HG02642 (cell line): ENCODE data around the gene CORO2B.
"Not testable (repeated sequence)": the region's sequence is repeated elsewhere in the genome, so short reads cannot be mapped to it uniquely, and the experiment has no call there.

Experiments
- ATAC-seq: cut with Tn5 transposase; IDR thresholded peaks from one replicate; pipeline ENCODE4 v1.9.1; 2021; ENCODE audit warnings: mild to moderate bottlenecking; ENCODE audit not compliant: unreplicated experiment, poor library complexity

CORO2B gene

DNA sequence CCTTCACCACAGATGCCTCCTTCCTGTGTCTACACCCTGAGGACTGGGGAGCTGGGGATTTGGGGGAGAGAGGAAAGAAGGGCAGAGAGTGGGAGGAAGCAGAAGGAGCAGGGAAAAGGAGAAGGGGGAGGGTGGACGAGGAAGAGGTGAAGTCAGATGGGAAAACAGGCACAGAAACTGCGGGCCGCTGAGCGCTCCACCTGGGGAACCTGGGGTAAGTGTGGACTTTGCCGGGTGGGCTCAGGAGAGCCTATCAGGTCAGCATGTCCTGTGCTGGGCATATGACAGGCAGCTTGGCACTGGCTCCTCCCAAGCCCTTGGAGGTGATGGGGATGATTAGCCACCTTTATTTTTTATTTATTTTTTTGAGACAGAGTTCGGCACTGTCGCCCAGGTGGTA lies 62.6 kb downstream of the CORO2B start:
- no peak for ATAC-seq

- ATAC-seq, result no peak
Measured at GRCh38 chr15:68642491-68642845, 63.7 kb downstream of the CORO2B start.

DNA sequence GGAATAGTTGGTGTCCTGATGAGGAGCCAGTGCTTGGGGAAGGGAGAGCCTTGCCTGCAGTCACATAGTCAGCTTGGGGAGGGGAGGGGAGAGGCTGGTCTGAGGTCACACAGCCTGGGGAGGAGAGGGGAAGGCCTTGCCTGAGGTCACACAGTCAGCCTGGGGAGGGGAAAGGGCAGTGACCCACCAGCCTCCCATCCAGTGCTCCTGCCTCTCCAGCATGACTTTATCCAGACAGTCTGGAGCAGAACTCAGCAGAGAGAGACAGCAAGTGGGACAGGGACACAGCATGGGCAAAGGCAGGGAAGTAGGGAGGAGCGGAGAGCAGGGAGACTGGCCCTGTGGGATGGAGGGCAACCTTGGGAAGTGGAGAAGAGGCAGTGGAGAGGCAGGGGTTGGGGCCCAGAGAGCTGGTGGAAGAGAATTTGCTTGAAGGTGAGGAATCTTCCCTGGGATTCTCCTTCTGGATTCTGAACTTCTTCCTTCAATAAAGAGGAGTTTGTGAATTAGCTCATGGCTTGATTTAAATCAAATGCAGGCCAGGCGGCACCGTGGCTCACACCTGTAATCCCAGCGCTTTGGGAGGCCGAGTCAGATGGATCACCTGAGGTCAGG lies 64.5 kb downstream of the CORO2B start:
- no peak for ATAC-seq

- no peak for ATAC-seq
Measured at GRCh38 chr15:68644083-68644904, 65.5 kb downstream of the CORO2B start.

GRCh38 chr15:68644996-68645395 lies 66.2 kb downstream of the CORO2B start:
- ATAC-seq, result no peak

DNA sequence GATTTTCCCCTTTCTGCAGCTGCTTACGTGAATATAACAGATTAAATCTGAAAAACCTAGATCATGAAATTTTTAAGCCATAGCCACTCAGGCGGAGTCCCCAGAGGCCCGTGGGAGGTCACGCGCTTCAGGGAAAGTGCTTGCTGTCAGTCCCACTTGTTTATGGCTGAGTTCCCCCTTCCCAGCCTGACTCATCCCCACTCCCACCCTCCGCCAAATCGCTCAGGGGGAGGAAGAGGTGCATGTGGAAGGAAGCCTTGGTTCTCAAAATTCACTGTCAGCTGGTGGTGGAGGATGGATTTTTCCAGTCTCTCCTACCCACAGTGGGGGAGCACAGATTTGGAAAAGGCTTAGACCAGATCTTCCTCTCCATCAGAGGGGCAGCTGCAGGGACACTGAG lies 67.4 kb downstream of the CORO2B start:
- ATAC-seq, result no peak

- ATAC-seq, result no peak
Measured at GRCh38 chr15:68646696-68647095, 67.9 kb downstream of the CORO2B start.

GRCh38 chr15:68647361-68647760 lies 68.6 kb downstream of the CORO2B start:
- ATAC-seq, result not testable (repeated sequence)

DNA sequence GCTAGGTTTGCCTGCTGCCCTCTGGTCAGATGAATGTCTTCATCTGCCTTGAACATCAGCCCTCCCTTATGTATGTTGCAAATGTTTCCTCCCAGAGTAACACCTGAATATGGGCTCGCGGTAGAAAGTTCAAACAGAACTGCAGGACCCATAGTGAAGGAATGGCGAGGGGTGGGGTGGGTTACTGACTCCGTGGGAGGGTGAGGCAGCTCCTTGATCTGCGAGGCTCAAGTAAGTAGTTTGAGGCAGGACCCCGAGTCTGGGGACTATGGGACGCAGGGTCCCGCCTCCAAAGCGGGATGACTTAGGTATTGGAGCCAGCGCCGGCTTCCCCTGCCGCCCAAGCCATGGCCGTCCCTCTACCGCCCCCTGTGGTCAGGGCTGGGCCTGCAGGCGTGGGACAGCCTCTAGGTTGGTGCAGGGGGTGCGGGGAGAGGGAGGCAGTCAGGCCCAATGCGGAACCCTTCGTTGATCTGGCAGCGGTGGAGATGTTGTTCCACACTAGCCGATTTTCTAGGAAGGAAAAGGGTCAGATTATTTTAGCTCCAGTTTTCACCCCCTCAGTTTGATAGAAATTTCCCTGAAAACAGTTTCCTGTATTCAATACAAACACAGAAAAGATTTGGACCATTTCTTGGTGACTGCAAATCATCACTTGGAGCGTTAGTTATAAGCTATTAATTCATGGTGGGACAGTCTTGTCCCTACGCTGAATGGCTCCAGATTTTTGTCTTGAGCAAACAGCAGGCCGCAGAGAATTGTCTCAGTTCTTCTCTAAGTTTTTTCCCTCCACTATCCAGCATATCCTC lies 72.3 kb downstream of the CORO2B start:
- no peak for ATAC-seq

DNA sequence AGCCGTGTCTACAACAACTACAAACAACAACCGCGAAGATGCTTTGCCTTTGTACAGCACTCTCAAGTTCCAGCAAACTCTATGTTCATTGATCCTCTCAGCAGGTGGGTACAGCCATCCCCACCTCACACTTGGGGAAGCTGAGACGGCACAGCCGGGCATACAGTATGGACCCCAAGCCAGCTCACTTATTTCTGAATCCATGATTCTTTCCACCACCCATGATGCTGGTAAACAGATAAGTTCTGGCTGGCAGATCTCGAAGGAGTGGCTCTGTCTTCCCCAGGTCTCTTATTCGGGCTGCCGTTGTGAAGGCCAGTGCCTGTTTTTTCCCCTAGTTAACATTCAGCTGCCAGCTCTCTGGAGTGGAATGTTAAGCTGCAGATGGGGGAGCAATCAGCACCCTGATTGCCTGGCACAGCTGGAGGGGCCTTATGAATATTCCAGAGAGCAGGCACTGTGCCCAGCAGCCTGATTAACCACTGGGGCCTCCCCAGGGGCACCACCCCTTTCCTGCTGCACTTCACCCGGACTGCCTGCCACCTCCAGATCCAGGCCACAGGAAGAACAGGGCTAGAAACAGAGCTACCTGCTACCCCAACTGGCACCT lies 73.2 kb downstream of the CORO2B start:
- no peak for ATAC-seq

GRCh38 chr15:68653031-68653635 lies 74.3 kb downstream of the CORO2B start:
- no peak for ATAC-seq

- ATAC-seq, result no peak
Measured at GRCh38 chr15:68653801-68654200, 75.0 kb downstream of the CORO2B start.

- no peak for ATAC-seq
Measured at GRCh38 chr15:68654786-68655560, 76.2 kb downstream of the CORO2B start.

GRCh38 chr15:68655686-68656437 lies 77.1 kb downstream of the CORO2B start:
- no peak for ATAC-seq

DNA sequence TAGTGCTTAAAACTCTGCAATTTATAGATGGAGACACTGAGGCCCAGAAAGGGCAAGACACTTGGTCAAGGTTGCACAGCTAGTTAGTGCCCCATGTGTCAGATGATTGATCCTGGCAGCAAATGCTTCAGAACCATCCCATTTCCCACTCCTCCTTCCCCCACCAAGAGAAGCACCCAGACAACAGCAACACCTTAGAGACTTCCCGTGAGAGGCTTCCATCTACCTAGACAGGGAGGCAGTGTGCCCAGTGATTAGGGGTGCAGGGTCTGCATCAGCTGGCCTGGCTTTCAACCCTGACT lies 77.6 kb downstream of the CORO2B start:
- no peak for ATAC-seq

DNA sequence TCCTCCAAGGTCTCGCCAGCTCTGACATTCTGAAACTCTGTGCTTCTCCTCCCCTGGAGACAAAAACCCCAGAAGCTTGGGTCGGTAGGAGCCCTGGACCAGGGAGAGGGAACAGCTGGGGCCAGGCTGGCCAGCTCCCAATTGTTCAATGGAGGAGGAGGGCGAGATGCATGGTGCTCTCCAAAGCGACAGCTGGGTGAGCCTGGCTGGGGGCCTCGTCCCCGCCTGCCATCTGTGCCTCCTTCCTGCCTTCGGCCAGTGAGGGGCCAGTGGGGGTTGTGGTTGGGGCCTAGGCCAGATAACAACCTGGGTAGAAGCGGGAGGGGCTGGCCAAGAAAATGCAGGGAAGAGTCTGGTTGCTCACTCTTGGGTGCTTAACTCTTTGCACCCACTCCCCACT lies 79.4 kb downstream of the CORO2B start:
- no peak for ATAC-seq

- ATAC-seq, result no peak
Measured at GRCh38 chr15:68658641-68659358, 80.0 kb downstream of the CORO2B start.

- no peak for ATAC-seq
Measured at GRCh38 chr15:68663526-68663925, 84.7 kb downstream of the CORO2B start.
